GM12865 (cell line): Measurements from ENCODE around the gene OR7C1.

ENCODE experiments used
- DNase-seq: peaks from one replicate; pipeline ENCODE4 v3.0.0; 2010; ENCODE audit warnings: low read depth
- H3K4me3 ChIP-seq: 2 replicates; pipeline ENCODE4 v1.5.1; 2011; ENCODE audit warnings: mild to moderate bottlenecking, low read depth, low read length, control low read depth
- TF ChIP-seq, protein P1 (sequence below): IDR thresholded peaks from 2 replicates; pipeline ENCODE4 v1.5.1; 2011; ENCODE audit warnings: low read length, control low read depth, low read depth, inconsistent platforms; ENCODE audit not compliant: insufficient read depth; ENCODE audit errors: missing control alignments

OR7C1 gene

GRCh38 chr19:14835011-14835410 lies at the start of gene OR7C1, which contains the start of gene OR7A5:
Gene OR7C1, minus strand, starts transcription at chr19:14835185. Its CDS starts 35,049 bp downstream, at chr19:14800136.
Gene OR7A5, minus strand, starts transcription at chr19:14835185. Its CDS starts 6,944 bp downstream, at chr19:14828241.
- no peak for DNase-seq
- TF ChIP-seq, protein P1, sequence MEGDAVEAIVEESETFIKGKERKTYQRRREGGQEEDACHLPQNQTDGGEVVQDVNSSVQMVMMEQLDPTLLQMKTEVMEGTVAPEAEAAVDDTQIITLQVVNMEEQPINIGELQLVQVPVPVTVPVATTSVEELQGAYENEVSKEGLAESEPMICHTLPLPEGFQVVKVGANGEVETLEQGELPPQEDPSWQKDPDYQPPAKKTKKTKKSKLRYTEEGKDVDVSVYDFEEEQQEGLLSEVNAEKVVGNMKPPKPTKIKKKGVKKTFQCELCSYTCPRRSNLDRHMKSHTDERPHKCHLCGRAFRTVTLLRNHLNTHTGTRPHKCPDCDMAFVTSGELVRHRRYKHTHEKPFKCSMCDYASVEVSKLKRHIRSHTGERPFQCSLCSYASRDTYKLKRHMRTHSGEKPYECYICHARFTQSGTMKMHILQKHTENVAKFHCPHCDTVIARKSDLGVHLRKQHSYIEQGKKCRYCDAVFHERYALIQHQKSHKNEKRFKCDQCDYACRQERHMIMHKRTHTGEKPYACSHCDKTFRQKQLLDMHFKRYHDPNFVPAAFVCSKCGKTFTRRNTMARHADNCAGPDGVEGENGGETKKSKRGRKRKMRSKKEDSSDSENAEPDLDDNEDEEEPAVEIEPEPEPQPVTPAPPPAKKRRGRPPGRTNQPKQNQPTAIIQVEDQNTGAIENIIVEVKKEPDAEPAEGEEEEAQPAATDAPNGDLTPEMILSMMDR, result no peak
- no peak within 1 kb of the TSS for H3K4me3 ChIP-seq

- TF ChIP-seq, protein P1, result peak; percentile 36
- peak; percentile 5 for DNase-seq
- no peak overlapping the region for H3K4me3 ChIP-seq
These were observed 36.7 kb upstream of the OR7C1 start for GRCh38 chr19:14871619-14872230.

- TF ChIP-seq, protein P1, result no peak
- no peak for DNase-seq
These were observed 33.5 kb upstream of the OR7C1 start for GRCh38 chr19:14868497-14868896.

DNA sequence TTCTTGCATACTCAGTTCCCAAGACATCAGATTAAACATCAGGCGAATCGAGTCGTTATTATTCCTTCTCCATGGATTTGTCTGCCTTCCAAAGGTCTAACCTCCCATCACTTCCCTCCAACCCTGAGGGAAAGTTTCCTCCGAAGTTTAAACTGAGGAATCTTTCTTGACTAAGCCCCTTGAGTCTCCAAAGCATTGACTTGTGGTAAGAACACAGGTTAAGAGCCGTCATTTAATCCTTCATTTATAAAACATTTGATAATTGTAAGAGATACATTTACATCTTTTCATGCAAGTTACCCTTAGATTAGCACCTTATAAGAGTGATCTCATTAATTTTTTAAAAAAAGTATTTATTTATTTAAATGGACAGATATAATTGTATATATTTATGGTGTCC lies 13.8 kb upstream of the OR7C1 start, which contains the start of gene OR7A10:
Gene OR7A10, minus strand, starts transcription at position 101 of the 400 bp plus-strand sequence. CDS start 7,045 bp downstream, outside the sequence.
- no peak for DNase-seq
- no peak within 1 kb of the TSS for H3K4me3 ChIP-seq
- TF ChIP-seq, protein P1, result no peak

More at GRCh38 chr19:14868497-14868896, 33.5 kb upstream of the OR7C1 start:
- H3K4me3 ChIP-seq, result no peak overlapping the region

DNA sequence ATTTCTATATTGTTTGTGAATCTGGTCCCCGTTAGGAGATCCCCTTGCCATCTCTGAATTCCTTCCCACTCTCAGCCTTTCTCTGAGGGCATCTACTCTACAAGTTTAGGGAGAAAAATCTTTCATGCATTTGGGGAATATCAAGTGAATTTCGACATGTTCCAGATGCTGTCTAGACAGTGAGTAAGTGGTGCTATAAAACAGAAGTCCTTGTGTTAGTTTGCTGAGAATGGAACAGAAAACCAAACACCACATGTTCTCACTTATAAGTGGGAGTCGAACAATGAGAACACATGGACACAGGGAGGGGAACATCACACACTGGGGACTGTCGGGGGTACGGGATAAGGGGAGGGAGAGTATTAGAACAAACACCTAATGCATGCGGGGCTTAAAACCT lies 8.6 kb upstream of the OR7C1 start:
- TF ChIP-seq, protein P1, result no peak
- no peak overlapping the region for H3K4me3 ChIP-seq
- no peak for DNase-seq

DNA sequence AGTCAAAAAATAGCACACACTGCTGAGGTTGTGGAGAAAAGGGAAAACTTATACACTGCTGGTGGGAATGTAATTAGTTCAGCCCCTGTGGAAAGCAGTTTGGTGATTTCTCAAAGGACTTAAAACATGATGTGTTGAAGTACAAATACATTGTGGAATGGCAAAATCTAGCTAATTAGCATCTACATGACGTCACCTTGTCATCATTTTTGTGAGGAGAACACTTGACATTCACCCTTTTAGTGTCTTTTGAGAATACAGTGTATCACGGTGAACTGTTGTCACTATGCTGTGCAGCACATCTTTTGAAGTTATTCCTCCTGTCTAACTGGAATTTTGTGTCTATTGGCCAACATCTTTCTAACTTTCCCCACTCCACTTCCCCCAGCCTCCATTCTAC lies 8.2 kb upstream of the OR7C1 start:
- no peak for DNase-seq
- TF ChIP-seq, protein P1, result no peak
- H3K4me3 ChIP-seq, result no peak overlapping the region

- H3K4me3 ChIP-seq, result no peak overlapping the region
- TF ChIP-seq, protein P1, result no peak
- no peak for DNase-seq
These were observed 5.2 kb upstream of the OR7C1 start for GRCh38 chr19:14840206-14840605.
